NCI-H2081 (cell line): Measurements from ENCODE around the gene SYT10.
"Not testable (repeated sequence)": the region's sequence is repeated elsewhere in the genome, so short reads cannot be mapped to it uniquely, and the experiment has no call there.

Source experiments
- DNase-seq, 2 experiments: peaks; one replicate each; lab custom pipeline; 2025; lab: John Stamatoyannopoulos, UW

SYT10 gene

DNA sequence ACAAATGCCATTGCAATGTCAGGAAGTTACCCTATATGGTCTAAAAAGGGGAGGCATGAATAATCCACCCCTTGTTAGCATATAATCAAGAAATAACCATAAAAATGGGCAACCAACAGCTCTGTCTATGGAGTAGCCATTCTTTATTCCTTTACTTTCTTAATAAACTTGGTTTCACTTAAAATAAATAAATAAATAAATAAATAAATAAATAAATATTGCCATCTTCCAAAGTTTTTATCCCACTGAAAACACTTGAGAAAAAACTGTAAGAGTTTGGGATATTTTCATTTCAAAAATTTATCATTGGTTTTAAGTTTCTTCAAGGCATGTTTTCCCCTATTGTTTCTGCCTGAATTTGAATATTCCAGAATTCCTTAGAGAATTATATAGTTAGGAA lies 89.8 kb downstream of the SYT10 start:
- no peak for DNase-seq

DNA sequence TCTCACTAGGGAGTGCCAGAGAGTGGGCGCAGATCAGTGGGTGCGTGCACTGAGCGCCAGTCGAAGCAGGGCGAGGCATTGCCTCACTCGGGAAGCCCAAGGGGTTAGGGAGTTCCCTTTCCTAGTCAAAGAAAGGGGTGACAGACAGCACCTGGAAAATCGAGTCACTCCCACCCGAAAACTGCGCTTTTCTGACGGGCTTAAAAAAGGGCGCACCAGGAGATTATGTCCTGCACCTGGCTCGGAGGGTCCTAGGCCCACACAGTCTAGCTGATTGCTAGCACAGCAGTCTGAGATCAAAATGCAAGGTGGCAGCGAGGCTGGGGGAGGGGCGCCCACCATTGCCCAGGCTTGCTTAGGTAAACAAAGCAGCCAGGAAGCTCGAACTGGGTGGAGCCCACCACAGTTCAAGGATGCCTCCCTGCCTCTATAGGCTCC lies 107.6 kb downstream of the SYT10 start:
- DNase-seq, result not testable (repeated sequence)

- DNase-seq, result no peak
Measured at GRCh38 chr12:33330940-33331339, 108.7 kb downstream of the SYT10 start.
